ENCODE results near the gene PHF24.
"Not testable (repeated sequence)": the region's sequence is repeated elsewhere in the genome, so short reads cannot be mapped to it uniquely, and the experiment has no call there.

Gene PHF24

DNA sequence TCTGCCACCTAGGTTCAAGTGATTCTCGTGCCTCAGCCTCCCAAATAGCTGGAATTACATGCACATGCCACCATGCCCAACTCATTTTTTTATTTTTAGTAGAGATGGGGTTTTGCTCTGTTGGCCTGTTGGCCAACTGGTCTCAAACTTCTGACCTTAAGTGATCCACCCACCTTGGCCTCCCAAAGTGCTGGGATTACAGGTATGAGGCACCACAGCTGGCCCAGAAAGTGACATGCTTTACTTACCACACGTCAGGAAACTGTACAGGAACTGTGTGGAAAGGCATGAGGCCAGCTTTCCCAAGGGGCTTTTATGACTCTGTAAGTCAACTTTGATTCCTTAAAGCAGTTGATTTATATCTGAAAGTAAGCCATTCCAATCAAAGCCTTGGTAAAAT lies 56.4 kb downstream of the PHF24 start:
- H3K36me3 ChIP-seq, result peaks cover 8 to 49% (median 30%) of the 10 kb centered on the region in 11 experiments; a peak in 19 of 22 replicates

DNA sequence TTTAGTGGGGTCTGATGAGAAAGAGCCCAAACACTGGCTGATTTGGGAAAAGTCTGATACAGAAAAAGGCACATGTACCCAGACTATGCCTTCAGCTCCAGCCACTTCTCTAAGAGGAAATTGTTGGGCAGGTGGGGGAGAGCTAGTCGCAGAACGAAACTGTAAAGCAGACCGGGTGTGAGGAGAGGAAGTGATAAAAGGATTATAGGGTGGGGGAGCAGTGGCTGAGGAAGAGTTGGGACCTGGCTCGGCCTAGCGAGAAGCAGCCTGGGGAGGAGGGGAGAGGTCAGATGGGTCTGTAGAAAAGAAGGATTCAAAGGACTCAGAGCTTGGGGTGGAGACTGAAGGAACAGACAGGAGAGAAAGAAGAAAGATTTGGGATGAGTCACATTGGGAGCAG lies 65.4 kb downstream of the PHF24 start:
- peaks cover 12 to 20% (median 13%) of the 10 kb centered on the region in 11 experiments for H3K9me3 ChIP-seq (replicated peaks in 1 of 11)
- H3K4me3 ChIP-seq, H3K27me3 ChIP-seq, H3K27ac ChIP-seq, H4K20me1 ChIP-seq, H3K4me1 ChIP-seq, H3K9ac ChIP-seq: not testable (repeated sequence)
- peak overlapping the region in 9 of 11 experiments; percentile 3 to 44 (median 24); a peak in 8 of 22 replicates for H3K4me2 ChIP-seq
- peaks cover 0 to 13% (median 6%) of the 10 kb centered on the region in 11 experiments; a peak in 9 of 22 replicates for H3K36me3 ChIP-seq

More for the DNA sequence above, 56.4 kb downstream of the PHF24 start:
- no peaks in the 10 kb centered on the region for H4K20me1 ChIP-seq
- no peak for TF ChIP-seq Cebpa-rat (IDR thresholded peaks at IDR 0.05)
- no peaks in the 10 kb centered on the region for H3K27me3 ChIP-seq
- peaks cover 45 to 64% (median 58%) of the 10 kb centered on the region in 11 experiments for H3K9me3 ChIP-seq (replicated peaks in 1 of 11)
- no peak overlapping the region for H3K27ac ChIP-seq
- H3K4me1 ChIP-seq, result peaks cover 0 to 10% (median 6%) of the 10 kb centered on the region in 10 experiments; a peak in 10 of 20 replicates
- peak overlapping the region in 8 of 11 experiments; percentile 12 to 46 (median 28); a peak in 8 of 22 replicates for H3K4me2 ChIP-seq
- H3K4me3 ChIP-seq, result no peak overlapping the region
- H3K9ac ChIP-seq, result no peak overlapping the region

DNA sequence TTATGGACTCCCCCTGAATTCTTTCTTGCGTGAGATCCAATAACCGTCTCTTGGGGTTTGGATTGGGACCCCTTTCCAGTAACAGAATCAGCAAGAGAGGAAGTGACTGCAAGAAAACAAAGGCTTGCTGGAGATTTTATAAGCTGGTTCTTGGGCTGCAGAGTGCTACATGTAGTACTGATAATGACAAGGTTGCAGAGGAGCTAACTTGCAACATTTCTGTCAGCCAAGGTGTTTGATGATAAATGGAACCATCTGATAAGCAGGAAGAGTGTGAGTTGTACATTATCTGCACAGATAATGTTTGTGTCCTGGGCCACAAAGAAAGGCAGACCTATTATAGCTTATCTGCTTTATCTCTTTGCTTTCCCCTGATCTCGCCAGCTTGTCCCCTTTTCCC lies 68.6 kb downstream of the PHF24 start:
- H3K9me3 ChIP-seq (replicated peaks in 1 of 11), result peaks cover 0 to 9% (median 0%) of the 10 kb centered on the region in 11 experiments; a peak in 7 of 22 replicates
- no peaks in the 10 kb centered on the region for H4K20me1 ChIP-seq
- no peak overlapping the region for H3K4me3 ChIP-seq
- H3K27ac ChIP-seq, result no peak overlapping the region
- H3K36me3 ChIP-seq, result no peaks in the 10 kb centered on the region; a peak in 1 of 22 replicates
- no peak overlapping the region for H3K9ac ChIP-seq
- no peaks in the 10 kb centered on the region for H3K27me3 ChIP-seq
- peaks cover 0 to 17% (median 6%) of the 10 kb centered on the region in 10 experiments; a peak in 10 of 20 replicates for H3K4me1 ChIP-seq
- H3K4me2 ChIP-seq, result no peak overlapping the region
- TF ChIP-seq Cebpa-rat (IDR thresholded peaks at IDR 0.05), result no peak

DNA sequence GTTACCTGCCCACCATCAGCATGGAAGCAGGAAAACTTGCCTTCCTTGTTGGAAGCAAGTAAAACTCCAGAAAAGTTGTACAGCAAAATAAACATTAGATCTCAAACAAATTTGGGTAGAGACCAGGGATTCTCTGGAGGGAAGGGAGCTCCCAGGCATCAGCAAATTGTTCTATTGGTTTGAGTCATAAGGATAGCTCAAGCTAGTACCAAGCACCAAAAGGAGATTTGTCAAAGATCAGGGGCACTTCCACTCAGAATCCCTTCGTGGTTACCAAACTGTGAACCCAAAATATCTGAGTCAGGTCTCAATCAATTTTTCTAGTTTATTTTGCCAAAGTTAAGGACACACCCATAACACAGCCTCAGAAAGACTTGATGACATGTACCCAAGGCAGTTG lies 69.3 kb downstream of the PHF24 start:
- Histone ChIP-seq H3K9ac (no peak overlapping the region), H3K36me3 (peaks cover 0 to under 1% (median 0%) of the 10 kb centered on the region in 11 experiments; a peak in 2 of 22 replicates), H3K4me2 (no peak overlapping the region), H3K27me3 (no peaks in the 10 kb centered on the region), H3K27ac (no peak overlapping the region), H4K20me1 (no peaks in the 10 kb centered on the region), H3K4me1 (peaks cover 0 to 17% (median 6%) of the 10 kb centered on the region in 10 experiments; a peak in 10 of 20 replicates), H3K9me3 (replicated peaks in 1 of 11) (peaks cover 0 to 9% (median 0%) of the 10 kb centered on the region in 11 experiments; a peak in 6 of 22 replicates), H3K4me3 (no peak overlapping the region)
- no peak for TF ChIP-seq Cebpa-rat (IDR thresholded peaks at IDR 0.05)

DNA sequence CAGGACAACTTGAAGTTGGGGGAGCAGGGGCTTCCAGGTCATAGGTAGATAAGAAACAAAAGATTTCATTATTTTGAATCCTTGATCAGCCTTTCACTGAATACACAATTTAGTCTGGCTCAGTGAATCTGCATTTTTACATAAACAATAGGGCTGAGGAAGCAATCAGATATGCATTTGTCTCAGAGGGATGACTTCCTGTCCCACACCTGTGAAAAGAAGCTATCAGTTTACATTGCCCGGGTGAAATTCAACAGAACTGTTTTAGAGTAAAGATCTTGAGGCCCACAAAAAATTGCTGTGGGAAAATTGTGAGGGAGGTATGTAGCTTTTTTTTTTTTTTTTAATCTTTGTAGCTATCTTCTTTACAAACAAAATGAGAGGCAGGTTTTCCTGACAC lies 69.8 kb downstream of the PHF24 start:
- Histone ChIP-seq H3K4me1 (peaks cover 0 to 17% (median 6%) of the 10 kb centered on the region in 10 experiments; a peak in 10 of 20 replicates), H4K20me1 (no peaks in the 10 kb centered on the region), H3K27me3 (no peaks in the 10 kb centered on the region), H3K36me3 (peaks cover 0 to 3% (median 0%) of the 10 kb centered on the region in 11 experiments; a peak in 3 of 22 replicates), H3K27ac (no peak overlapping the region), H3K4me2 (no peak overlapping the region), H3K4me3 (no peak overlapping the region), H3K9me3 (replicated peaks in 1 of 11) (peaks cover 0 to 9% (median 0%) of the 10 kb centered on the region in 11 experiments; a peak in 6 of 22 replicates), H3K9ac (no peak overlapping the region)
- TF ChIP-seq Cebpa-rat (IDR thresholded peaks at IDR 0.05), result no peak

DNA sequence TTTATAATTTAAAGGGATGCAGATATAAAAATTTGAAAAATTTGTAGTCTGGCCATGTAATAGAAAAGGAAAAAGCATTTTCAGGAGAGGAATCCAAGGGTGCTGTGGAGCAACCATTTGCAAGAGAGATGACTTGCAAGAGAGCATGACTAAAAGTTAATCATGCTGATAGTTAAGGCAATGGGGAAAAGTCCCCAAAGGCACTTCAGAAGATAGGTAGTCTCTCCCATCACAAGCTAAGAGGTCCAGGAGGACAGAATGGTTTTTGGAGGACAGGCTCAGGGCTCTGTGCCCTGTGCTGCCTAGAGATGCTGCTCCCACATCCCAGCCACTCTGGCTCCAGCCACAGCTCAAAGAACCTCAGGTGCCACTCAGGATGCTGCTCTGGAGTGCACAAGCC lies 70.3 kb downstream of the PHF24 start:
- H3K36me3 ChIP-seq, result peaks cover 0 to 3% (median 0%) of the 10 kb centered on the region in 11 experiments; a peak in 3 of 22 replicates
- H3K4me3 ChIP-seq, result no peak overlapping the region

DNA sequence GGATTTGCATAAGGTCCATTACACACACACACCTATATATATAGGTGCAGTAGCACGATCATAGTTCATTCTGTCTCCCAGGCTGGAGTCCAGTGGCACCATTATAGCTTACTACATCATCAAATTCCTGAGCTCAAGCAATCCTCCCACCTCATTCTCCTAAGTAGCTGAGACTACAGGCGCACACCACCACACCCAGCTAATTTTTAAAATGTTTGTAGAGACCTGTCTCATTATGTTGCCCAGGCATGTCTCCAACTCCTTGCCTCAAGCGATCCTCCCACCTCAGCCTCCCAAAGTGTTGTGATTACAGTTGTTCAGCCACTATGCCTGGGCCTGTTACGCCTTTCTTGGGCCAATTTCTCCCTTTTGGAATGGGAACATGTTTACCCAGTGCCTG lies 71.2 kb downstream of the PHF24 start:
- H3K27ac ChIP-seq, result no peak overlapping the region
- H3K4me3 ChIP-seq, result no peak overlapping the region
- no peak for TF ChIP-seq Cebpa-rat (IDR thresholded peaks at IDR 0.05)
- no peak overlapping the region for H3K4me2 ChIP-seq
- no peak overlapping the region for H3K9ac ChIP-seq
- H3K4me1 ChIP-seq, result peaks cover 0 to 9% (median 0%) of the 10 kb centered on the region in 10 experiments; a peak in 3 of 20 replicates
- H3K36me3 ChIP-seq, result peaks cover 0 to 3% (median 0%) of the 10 kb centered on the region in 11 experiments; a peak in 3 of 22 replicates
- no peaks in the 10 kb centered on the region for H4K20me1 ChIP-seq
- H3K9me3 ChIP-seq (replicated peaks in 1 of 11), result peaks cover 0 to 9% (median 0%) of the 10 kb centered on the region in 11 experiments; a peak in 6 of 22 replicates
- no peaks in the 10 kb centered on the region for H3K27me3 ChIP-seq

More for the DNA sequence above, 70.3 kb downstream of the PHF24 start:
- no peaks in the 10 kb centered on the region for H4K20me1 ChIP-seq
- H3K27me3 ChIP-seq, result no peaks in the 10 kb centered on the region
- TF ChIP-seq Cebpa-rat (IDR thresholded peaks at IDR 0.05), result no peak
- no peak overlapping the region for H3K4me2 ChIP-seq
- no peak overlapping the region for H3K9ac ChIP-seq
- no peak overlapping the region for H3K27ac ChIP-seq
- H3K9me3 ChIP-seq (replicated peaks in 1 of 11), result peaks cover 0 to 9% (median 0%) of the 10 kb centered on the region in 11 experiments; a peak in 6 of 22 replicates
- peaks cover 0 to 15% (median 4%) of the 10 kb centered on the region in 10 experiments; a peak in 10 of 20 replicates for H3K4me1 ChIP-seq

DNA sequence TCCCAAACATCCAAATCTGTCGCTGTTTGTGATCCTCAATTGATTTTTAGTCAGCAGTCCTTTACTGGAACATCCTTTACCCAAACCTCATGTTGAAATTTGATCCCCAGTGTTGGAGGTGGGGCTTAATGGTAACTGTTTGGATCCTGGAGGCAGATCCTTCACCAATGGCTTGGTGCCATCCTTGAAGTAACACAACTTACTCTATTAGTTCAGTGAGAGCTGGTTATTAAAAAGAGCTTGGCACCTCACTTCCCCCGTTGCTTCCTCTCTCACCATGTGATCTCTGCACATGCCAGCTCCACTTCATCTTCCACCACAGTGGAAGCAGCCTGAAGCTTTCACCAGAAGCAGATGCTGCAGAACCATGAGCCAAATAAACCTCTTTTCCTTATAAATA lies 71.8 kb downstream of the PHF24 start:
- Histone ChIP-seq H3K4me2 (peak overlapping the region in 2 of 11 experiments; percentile 25 to 32; a peak in 4 of 22 replicates), H3K27me3 (no peaks in the 10 kb centered on the region), H3K9ac (no peak overlapping the region), H3K4me1 (peaks cover 0 to 9% (median 0%) of the 10 kb centered on the region in 10 experiments; a peak in 3 of 20 replicates), H3K9me3 (replicated peaks in 1 of 11) (peaks cover 0 to 9% (median 0%) of the 10 kb centered on the region in 11 experiments; a peak in 6 of 22 replicates), H3K36me3 (peaks cover 0 to 3% (median 0%) of the 10 kb centered on the region in 11 experiments; a peak in 3 of 22 replicates), H3K4me3 (no peak overlapping the region), H3K27ac (no peak overlapping the region), H4K20me1 (no peaks in the 10 kb centered on the region)
- TF ChIP-seq Cebpa-rat (IDR thresholded peaks at IDR 0.05), result no peak
